ENCODE measurements around the gene RPN1. TPM values are rescaled to one million over a fixed set of nuclear protein-coding genes. Genes with fewer than 3 reads are reported as not detected.

The RPN1 gene
- total and polyA plus RNA-seq, 10 of the 15 experiments (the other 5 are each of a cell fraction or from before 2014, with no cell fraction given): 56.1 to 266 (median 157) TPM

DNA sequence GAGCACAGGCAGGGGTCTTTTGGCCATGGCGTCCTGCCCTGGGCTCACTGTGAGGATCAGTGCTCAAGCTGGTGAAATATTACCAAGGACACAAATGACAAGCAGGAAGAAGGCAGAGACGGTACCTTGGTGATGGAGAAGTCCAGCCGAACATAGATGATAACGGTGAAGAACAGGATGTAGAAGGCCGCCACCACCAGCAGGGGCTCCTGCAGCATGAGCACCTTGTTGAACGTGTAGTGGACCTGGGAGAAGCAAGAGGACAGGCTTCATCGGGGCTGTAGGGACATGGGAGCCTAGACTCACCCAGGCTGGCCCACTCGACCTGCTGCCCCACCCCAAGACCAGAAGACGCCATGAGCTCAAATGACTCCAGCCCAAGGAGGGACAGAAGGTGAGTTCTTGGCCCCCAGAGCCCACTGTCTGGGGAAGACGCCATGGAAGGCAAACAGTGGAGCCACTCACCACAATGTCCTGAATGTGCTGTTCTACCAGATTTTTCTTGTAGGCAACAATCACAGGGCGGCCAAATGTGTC is 25.1 kb downstream of the RPN1 start:
- TF ChIP-seq HSF1 (IDR thresholded peaks at IDR 0.05; ENCODE audit: low read depth, low read length) (no peak), SUZ12 (IDR thresholded peaks at IDR 0.05; ENCODE audit: unreplicated experiment) (no peak), RAD21 (IDR thresholded peaks at IDR 0.05; ENCODE audit: insufficient read depth, low read depth, low read length) (no peak), SMARCA5 (IDR thresholded peaks at IDR 0.05) (no peak), MYC (IDR thresholded peaks at IDR 0.05; ENCODE audit: insufficient read depth, insufficient read length, insufficient replicate concordance, low read length, severe bottlenecking) (no peak), IKZF1 (conservative IDR thresholded peaks at IDR 0.05) (no peak), POLR2AphosphoS5 (IDR thresholded peaks at IDR 0.05; ENCODE audit: low read length) (no peak), NR2C2 (IDR thresholded peaks at IDR 0.05; ENCODE audit: borderline replicate concordance, control insufficient read depth, insufficient read length, low read depth) (no peak), RFX5 (IDR thresholded peaks at IDR 0.05; ENCODE audit: low read depth, low read length) (no peak), NR2F1 (conservative IDR thresholded peaks at IDR 0.05) (no peak), RELA (IDR thresholded peaks at IDR 0.05; ENCODE audit: borderline replicate concordance, partially characterized antibody) (no peak), ZBTB40 (IDR thresholded peaks at IDR 0.05; ENCODE audit: borderline replicate concordance) (no peak), POLR2A (IDR thresholded peaks at IDR 0.05; ENCODE audit: low read depth, low read length) (no peak), MXI1 (IDR thresholded peaks at IDR 0.05; ENCODE audit: low read depth, low read length) (no peak), STAT3 (IDR thresholded peaks at IDR 0.05; ENCODE audit: low read depth, low read length) (no peak), SREBF1 (IDR thresholded peaks at IDR 0.05; ENCODE audit: low read length) (no peak), PBX3 (IDR thresholded peaks at IDR 0.05; ENCODE audit: insufficient replicate concordance, low read depth, low read length) (no peak), YY1 (IDR thresholded peaks at IDR 0.05; ENCODE audit: low read depth, low read length) (no peak), CHD1 (IDR thresholded peaks at IDR 0.05; ENCODE audit: low read depth, low read length) (no peak), SMAD1 (IDR thresholded peaks at IDR 0.05; ENCODE audit: low read depth, partially characterized antibody) (no peak)
- in situ Hi-C loops (cut with MboI) (no loop called here), intact Hi-C loops (cut with micrococcal nuclease; ENCODE audit: unreplicated experiment) (no loop called here)
- POLR2A ChIA-PET: no interaction called here
- Histone ChIP-seq H2AFZ (ENCODE audit: control insufficient read depth, low read depth, low read length) (no peak overlapping the region), H3K4me3 (no peak overlapping the region), H3K27ac (ENCODE audit: control insufficient read depth, insufficient read depth) (no peak overlapping the region), H3K9ac (ENCODE audit: control insufficient read depth, insufficient read depth, low read length) (no peak overlapping the region), H3K4me1 (ENCODE audit: control insufficient read depth, insufficient read depth, low read length) (no peaks in the 10 kb centered on the region), H3K4me2 (ENCODE audit: control insufficient read depth, insufficient read depth) (no peak overlapping the region), H3K79me2 (ENCODE audit: control insufficient read depth, insufficient read depth, low read length) (no peaks in the 10 kb centered on the region), H4K20me1 (ENCODE audit: control insufficient read depth, insufficient read depth) (no peaks in the 10 kb centered on the region), H3K36me3 (ENCODE audit: control insufficient read depth in 2 of 2, insufficient read depth in 2 of 2, low read length in 1 of 2) (peaks cover 36 to 41% of the 10 kb centered on the region in 2 experiments), H3K27me3 (replicated peaks in 1 of 2; ENCODE audit: control insufficient read depth in 2 of 2, insufficient read depth in 2 of 2, low read length in 1 of 2) (no peaks in the 10 kb centered on the region), H3K9me3 (replicated peaks; ENCODE audit: control insufficient read depth, insufficient read depth, low read length) (no peaks in the 10 kb centered on the region)
- no peak for DNase-seq (ENCODE audit: low read depth, low spot score)
- 89% methylated on average over 11 of the region's 11 CpGs for WGBS (ENCODE audit: insufficient coverage, insufficient replicate concordance, low lambda C conversion rate, missing lambda C conversion rate)
- RAD21 ChIA-PET (ENCODE audit: unreplicated experiment): no interaction called here
- SMC1A ChIA-PET (ENCODE audit: uncharacterized antibody, unreplicated experiment): no interaction called here
- no peak for ATAC-seq
- no peak for FAIRE-seq
- CTCF ChIA-PET: interaction anchor here (3.9 kb wide), 1 partner anchor 8 kb away, joined by 20 read pairs; no protein-coding TSS in a partner anchor
- BruUV-seq (replicated peaks): no TSS peak

All from GM12878 (cell line).